ENCODE measurements around the gene MCU. TPM values are rescaled to one million over a fixed set of nuclear protein-coding genes. Genes with fewer than 3 reads are reported as not detected.
"Not testable (repeated sequence)": the region's sequence is repeated elsewhere in the genome, so short reads cannot be mapped to it uniquely, and the experiment has no call there.

MCU gene
- polyA plus RNA-seq, 4 donors = 38.0 to 61.1 (median 45.4) TPM

DNA sequence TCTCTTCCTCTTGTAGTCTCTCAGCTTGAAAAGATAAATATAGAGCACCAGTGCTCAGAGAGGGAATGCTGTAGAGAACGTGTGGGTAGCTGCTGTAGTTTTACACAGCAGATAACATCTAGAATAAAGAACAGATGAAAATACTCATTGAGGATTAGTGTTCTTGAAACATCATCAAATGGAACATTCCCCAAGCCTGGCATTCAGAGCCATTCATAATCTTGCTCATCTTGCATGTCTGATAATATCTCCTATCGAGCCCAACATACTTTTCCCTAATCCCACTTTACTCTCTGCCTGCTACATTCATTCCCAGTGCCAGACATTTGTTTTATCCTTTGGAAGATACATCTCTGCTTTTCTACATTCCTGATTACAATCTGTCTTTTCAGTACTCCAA lies 35.2 kb downstream of the MCU start:
- DNase-seq (ENCODE audit: low read depth in 4 of 4, low spot score in 3 of 4) = no peak

DNA sequence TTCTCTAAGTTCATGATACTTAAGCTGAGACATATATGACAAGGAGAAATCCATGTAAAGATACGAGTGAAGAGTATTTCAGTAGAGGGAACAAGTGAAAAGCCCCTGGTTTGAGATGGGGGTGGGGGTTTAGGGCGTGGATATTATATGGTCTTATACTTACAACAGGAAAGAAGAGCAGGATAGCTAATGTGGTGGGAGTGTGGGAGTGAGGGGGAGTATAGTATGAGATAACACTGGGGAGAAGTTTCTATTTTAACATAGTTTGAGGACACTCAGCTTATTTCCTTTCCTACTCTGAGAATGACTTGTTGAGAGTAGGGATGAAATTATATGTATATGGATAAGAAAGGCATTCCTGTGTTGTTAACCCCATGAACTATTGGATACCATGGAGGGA lies 36.5 kb downstream of the MCU start:
- DNase-seq (ENCODE audit: low read depth in 4 of 4, low spot score in 3 of 4) = no peak

DNA sequence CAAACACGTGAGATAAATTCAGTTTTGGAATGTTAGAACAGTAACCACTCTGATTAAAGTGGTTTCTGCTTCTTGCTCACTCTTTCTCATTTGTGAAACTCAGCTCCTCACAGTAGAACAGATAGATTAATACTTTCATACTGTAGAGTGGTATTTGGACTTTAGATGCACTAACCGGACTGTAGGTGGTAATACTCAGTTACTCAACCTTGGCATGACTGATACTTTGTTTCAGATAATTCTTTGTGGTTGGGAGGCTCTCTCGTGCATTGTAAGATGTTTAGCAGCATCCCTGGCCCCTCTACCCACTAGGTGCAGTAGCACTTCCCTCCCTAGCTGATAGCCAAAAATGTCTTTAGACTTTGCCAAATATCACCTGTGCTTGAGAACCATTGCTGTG lies 37.6 kb downstream of the MCU start:
- no peak for DNase-seq (ENCODE audit: low read depth in 4 of 4, low spot score in 3 of 4)

DNA sequence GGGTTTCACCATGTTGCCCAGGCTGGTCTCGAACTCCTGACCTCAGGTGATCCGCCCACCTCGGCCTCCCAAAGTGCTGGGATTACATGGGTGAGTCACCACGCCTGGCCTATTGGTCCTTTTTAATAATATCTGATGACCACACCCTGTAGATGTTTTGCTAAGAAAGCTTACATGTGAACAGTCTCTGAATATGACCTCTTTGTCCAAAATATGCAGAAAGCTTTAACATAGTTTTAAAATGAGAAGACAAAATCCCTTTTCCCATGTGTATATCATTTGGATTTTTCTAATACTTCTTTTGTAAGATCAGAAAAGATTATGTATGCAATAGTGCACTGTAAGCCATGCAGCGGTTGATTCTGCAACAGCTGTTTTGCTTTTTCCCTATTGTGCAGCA lies 38.5 kb downstream of the MCU start:
- no peak for DNase-seq (ENCODE audit: low read depth in 4 of 4, low spot score in 3 of 4)

DNA sequence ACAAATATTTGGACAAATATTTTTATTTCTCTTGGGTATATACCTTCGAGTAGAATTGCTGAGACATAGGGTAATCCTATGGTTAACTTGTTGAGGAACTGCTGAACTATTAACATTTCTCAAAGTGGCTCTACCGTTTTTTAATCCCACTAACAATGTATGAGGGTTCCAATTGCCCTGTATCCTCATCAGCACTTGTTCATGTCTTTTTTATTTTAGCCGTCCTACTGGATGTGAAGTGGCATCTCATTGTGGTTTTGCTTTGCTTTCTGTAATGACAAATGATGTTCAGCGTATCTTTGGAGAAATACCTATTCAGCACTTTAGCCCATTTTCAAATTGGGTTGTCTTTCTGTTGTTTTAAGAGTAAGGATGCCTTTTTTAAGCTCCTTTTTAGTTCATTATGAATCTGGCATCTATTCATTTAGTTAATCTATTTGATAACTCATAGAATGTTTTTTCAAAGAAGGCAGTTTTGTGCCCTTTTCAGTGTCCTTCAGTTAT lies 40.0 kb downstream of the MCU start:
- no peak for DNase-seq (ENCODE audit: low read depth in 4 of 4, low spot score in 3 of 4)

DNA sequence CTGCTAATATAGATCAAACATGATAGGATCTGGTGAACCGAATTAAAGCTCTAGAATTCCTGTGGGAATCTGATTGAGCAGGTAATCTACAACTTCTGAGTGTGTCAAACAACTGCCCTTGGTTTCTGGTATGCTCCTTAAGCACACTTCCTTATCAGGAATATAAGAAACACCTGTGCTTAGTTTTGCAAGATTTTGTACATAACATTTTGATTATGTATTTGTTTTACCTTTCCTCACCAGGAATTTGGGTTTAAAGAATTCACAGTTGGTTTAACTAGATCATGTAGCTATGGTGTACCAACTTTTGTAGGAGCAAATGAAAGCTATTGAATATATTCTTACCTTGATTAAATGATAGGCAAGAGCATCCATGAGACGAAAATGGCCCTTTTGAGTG lies 40.6 kb downstream of the MCU start:
- no peak for DNase-seq (ENCODE audit: low read depth in 4 of 4, low spot score in 3 of 4)

DNA sequence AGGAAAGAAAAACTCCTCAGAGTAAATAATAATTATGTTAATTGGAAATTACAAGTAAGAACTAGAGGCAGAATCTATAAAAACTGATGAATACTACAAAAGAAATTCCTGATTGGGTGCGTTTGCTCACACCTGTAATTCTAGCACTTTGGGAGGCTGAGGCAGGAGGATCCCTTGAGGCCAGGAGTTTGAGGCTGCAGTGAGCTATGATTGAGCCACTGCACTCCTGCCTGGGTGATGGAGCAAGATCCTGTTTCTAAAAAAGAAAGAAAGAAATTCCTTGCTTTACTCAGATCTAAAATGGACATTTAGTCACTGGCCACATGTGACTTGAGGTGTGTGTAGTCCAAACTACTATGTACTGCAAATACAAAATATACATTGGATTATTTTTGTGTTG lies 42.0 kb downstream of the MCU start:
- DNase-seq (ENCODE audit: low read depth in 4 of 4, low spot score in 3 of 4) = no peak

DNA sequence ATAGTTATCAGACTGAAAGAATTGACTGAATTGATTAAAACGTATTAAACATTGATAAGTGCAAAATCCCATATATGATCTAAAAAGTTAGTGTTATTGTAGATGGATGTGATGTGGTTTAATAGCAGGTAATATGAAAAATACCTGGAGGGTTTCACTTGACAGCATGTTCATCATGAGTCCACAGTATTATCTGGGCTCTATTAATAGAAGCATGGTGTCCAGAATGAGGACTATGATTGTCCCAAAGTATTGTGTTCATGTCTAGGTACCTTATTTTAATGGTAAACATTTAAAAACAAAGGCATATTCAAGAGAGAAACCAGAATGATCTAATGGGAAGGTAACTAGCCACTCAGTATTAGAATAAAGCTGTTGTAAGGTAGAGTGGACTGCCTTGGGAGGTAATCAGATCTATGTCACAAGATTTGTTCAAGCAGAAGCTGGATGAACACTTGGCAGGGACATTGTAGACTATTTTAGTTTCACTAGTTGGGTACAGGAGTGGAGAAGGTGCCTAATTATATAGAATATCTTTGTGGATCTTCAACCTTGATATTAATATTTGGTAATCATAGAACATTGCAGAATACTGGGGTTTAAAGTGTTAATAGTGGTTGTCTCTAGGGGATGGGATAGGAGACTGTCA lies 43.5 kb downstream of the MCU start:
- DNase-seq (ENCODE audit: low read depth in 4 of 4, low spot score in 3 of 4) = no peak

DNA sequence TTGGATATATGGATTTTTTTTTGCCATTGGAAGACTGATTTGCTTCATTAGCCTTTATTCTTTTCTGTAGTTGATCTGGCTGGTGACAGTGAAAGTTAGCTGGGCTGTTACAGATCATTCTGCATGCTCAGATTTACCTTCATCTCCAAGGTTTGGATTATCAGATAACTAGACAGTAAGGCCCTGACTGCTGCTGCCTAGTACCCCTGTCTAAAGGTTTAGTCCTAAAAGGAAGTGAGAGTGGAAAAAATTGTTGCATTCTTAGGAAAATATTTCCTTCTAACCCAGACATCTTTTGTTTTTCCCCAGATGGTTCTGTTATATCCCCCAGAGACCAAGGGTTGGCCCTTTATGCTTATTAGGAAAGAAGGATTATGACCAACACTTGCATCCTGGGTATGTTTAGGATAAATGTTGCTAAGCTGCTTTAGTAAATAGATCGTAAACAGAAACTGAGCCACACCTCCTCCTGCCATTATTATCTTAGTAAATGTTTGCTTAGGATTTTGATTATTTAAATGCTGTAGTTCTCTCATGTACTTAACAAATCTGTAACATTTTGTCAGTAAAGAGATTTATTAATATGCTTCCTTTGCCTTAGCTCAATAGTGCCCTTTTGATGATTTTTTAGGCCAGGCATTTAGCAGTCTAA lies 44.4 kb downstream of the MCU start:
- DNase-seq (ENCODE audit: low read depth in 4 of 4, low spot score in 3 of 4) = peak in 3 of 4 donors; percentile 12 to 43 (median 37)

DNA sequence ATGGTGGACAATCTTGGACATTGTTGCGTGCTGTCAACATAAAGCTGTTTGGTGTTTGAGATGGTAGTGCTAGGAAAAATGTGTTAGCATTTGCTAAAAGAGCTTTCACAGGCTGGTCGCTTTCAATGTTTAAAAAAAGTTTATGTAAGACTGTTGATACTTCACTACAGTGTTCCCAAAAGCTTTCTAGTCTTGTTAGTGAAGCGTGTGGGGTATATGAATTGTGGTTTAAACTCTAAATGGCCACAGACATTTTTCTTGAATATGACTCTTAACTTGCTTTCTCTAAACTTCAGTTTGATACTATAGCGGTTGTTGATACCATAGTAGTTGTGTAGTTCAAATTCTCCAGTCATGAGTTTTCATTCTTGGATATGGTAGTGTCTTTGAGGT lies 44.9 kb downstream of the MCU start:
- DNase-seq (ENCODE audit: low read depth in 4 of 4, low spot score in 3 of 4) = peak in 1 of 4 donors; percentile 9

DNA sequence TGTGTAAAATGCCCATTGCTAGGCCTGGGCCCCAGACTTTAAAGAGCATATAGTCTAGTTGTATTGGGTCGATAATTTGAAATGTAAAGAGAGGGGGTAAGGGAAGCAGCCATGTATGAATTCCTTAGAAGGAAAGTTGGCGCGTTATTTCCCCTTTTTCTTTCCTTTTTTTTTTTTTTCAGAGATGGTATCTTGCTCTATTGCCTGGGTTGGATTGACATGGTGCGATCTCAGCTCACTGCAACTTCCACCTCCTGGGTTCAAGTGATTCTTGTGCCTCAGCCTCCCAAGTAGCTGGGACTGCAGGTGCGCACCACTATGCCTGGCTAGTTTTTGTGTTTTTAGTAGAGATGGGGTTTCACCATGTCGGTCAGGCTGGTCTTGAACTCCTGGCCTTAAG lies 45.4 kb downstream of the MCU start:
- DNase-seq (ENCODE audit: low read depth in 4 of 4, low spot score in 3 of 4) = not testable (repeated sequence)

DNA sequence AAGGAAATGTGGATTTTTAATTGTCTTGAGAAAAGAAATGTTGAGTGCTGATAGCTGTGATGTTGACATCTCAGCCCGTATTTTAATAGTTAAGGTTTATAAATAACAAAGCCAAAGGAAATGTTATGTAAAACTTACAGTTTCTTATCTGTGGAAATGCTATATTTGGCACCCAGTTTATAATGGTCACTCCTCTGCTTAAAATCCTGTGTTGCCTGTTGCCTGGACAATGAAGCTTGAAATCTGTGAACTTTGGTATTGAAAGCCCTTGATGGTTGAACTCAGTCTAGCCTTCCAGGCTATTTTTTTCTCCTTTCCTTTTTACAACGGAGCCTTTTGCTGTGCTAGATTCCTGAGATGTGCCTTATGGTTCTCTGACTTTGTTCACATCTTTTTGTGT lies 46.5 kb downstream of the MCU start:
- peak; percentile 29 to 64 (median 46) for DNase-seq (ENCODE audit: low read depth in 4 of 4, low spot score in 3 of 4)

DNA sequence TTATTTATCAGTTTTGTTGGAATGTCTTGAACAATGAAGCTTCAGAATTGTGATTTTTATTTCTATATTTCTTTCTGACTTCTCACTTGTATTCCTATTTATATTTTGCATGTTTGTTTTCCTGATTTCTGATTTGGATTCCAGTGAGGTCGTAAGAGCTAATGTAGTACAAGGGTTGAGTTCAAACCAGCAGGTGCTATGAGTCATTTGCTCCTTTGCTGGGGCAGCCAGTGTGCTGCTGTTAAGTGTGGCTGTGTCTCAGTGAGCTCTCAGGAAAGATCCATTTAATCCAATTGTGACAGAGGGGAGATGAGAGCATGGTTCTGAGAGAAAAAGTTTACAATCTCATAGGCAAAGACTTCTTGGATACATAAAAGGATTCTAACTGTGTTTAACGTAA lies 48.6 kb downstream of the MCU start:
- DNase-seq (ENCODE audit: low read depth in 4 of 4, low spot score in 3 of 4) = no peak

DNA sequence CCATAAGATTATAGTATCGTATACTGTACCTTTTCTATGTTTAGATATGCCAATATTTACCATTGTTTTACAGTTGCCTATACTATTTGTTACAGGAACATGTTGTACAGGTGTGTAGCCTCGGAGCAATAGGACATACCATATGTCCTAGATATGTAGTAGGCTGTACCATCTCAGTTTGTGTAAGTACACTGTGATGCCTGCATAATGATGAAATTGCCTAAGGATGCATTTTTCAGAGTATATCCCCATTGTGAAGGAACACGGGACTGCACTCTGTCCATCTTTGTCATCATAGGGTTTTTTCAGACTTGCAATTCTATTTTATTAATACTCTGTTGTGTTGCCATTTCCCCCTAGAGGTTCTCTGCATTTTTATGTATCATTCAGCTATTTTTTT lies 50.1 kb downstream of the MCU start:
- DNase-seq (ENCODE audit: low read depth in 4 of 4, low spot score in 3 of 4) = no peak

DNA sequence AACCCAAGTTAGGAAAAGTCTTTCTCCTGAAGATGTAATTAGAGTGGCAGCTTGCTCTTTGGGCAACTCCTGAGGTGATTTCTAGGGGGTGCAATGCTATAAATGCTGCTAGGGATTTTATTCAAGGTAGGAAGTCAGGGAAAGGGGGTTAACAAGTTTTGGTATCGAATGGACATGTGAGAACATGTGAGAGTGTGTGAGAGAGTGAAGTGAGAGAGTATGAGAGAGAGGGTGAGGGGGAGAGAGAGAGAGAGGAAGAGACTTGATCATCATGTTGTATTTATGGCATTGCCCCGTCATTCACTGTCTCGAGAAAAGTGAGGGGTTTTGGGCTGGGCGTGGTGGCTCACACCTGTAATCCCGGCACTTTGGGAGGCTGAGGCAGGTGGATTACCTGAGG lies 50.9 kb downstream of the MCU start:
- DNase-seq (ENCODE audit: low read depth in 4 of 4, low spot score in 3 of 4) = no peak

DNA sequence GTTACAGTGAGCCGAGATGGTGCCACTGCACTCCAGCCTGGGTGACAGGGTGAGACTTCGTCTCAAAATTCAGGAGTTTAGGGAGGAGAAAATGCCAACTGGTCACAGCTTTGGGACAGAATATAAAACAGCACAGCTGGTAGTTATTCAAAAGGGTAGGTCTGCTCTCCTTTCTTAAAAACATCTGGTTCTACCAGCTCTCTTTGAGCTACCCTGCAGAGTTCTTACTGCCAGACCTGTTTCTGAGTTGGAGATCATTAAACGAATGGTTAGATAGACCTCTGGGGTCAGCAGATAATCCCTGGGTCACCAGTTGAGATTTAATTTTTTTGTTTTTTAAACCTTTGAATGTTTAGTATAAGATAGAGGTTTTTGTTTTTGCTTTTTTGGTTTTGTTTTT lies 52.6 kb downstream of the MCU start:
- DNase-seq (ENCODE audit: low read depth in 4 of 4, low spot score in 3 of 4) = no peak

DNA sequence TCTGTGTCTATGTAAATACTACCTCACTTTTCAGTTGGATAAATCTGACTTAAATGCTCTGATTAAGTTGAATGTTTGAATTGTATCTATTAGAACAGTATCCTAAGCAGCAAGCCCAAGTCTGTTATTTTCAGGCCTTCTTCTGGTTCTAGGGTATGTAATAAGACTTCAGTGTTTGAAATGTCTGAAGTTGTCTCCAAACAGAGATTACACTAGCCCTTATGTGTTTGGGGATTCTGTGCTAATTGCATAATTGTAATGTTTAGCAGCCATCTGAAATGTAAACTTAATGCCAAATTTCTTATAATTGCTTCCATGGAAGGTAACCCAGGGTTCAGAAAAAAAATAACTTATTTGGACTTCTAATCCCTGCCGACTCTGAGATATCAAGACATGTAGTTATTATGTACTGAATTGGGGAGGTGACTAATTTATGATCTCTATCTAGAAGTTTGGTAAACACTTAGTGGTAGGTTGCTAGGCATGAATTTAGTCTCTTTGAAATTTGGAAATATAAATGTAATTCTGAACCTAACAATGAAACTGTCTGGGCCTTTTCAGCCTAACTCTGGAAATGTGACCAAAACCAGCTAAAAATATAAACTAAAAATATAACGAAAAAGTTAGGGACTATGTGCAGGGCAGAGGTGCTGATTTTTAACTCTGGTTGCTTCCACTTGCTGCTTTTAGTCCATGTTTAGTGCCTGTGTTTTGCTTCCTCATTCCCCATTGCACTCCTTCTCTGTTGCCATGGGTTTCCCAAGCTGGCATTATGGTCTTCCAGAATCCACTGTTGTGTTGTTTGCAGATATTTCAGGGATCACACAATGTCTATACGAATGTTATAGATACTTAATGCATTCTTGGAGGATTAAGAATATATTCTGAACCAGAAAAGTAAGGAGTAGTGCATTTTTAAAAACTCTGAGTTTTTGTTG lies 54.8 kb downstream of the MCU start:
- no peak for DNase-seq (ENCODE audit: low read depth in 4 of 4, low spot score in 3 of 4)

DNA sequence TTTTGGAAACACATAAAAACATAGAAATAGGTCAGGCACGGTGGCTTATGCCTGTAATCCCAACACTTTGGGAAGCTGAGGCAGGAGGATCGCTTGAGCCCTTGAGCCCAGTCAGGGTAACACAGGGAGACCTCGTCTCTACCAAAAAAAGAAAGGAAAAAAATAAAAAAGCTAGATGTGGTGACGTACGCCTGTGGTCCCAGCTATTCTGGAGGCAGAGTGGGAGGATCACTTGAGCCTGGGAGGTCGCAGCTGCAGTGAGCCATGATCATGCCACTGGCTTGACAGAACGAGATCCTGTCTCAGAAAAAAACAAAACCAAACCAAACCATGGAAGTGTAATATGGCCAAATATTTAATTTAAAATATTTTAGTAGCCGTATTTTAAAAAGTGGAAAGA lies 55.6 kb downstream of the MCU start:
- no peak for DNase-seq (ENCODE audit: low read depth in 4 of 4, low spot score in 3 of 4)

DNA sequence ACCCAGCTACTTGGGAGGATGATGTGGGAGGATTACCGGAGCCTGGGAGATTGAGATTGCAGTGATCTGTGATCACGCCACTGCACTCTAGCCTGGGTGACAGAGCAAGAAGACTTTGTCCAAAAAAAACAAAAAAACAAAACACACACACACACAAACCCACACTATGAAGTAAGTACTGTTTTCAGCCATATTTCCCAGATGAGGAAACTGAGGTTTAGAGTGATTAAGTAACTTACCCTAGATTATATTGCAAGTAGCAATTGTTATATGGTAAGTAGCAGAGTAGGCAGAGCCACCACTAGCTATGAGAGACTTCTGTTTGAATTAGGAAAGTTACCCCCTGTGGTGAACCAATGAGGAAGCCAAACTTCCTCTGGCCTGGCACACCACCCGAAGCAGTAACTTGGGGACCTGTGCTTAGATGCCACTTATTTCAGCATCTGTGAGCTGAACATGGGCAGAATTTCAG lies 61.9 kb downstream of the MCU start:
- DNase-seq (ENCODE audit: low read depth in 4 of 4, low spot score in 3 of 4) = no peak

DNA sequence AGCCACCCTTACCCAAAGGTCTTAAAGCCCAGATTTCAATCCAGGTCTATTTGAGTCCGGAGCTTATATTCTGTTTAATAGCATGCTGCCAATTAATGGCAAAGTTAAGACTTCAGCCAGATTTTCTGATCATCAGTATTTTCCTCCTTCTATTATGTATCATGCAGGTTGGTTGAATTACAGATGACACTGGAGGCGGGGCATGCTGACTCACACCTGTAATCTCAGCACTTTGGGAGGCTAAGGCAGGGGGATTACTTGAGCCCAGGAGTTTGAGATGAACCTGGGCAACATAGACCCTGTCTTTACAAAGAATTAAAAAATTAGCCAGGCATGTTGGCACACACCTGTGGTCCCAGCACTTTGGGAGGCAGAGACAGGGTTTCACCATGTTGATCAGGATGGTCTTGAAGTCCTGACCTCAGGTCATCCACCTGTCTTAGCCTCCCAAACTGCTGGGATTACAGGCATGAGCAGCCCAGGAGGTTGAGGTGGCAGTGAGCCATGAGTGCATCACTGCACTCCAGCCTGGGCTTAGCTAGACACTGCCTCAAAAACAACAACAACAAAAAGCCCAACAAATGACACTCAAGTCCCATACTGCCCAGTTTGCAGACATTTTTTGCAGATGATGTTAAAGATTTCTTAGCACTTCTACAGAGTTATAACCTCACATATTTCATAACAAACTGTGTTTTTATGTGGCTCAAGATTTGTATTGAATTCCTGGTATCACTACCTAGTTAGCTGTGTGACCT lies 62.5 kb downstream of the MCU start:
- no peak for DNase-seq (ENCODE audit: low read depth in 4 of 4, low spot score in 3 of 4)

Measured in left renal pelvis (tissue), 4 donors.